Common myeloid progenitor, CD34-positive (primary cell): Measurements from ENCODE around the gene UBE3D.

Source experiments
- CTCF ChIA-PET: fragments of 350-600 bp; sonication (Branson Sonifier 250); formaldehyde crosslinking; loops from one replicate; lab custom pipeline; 2021; ENCODE audit warnings: antibody characterized with exemption; lab: Charles Lee
- POLR2A ChIA-PET: fragments of 350-600 bp; sonication (Branson Sonifier 250); formaldehyde crosslinking; loops from one replicate; lab custom pipeline; 2021; ENCODE audit warnings: antibody characterized with exemption; lab: Charles Lee
- DNase-seq, 3 donors: peaks; one replicate each; pipeline versions ENCODE4 v3.0.0 to v3.0.0-alpha.2; 2013
- H3K27ac ChIP-seq, 2 experiments: 1 replicate in 1 of 2; 2 replicates in 1 of 2; pipeline ENCODE4 v1.7.0; 2013; ENCODE audit warnings: inconsistent platforms in 2 of 2, low read length in 2 of 2, mild to moderate bottlenecking in 2 of 2, low read depth in 1 of 2, moderate library complexity in 1 of 2; ENCODE audit not compliant: severe bottlenecking in 2 of 2, insufficient read depth in 1 of 2, poor library complexity in 1 of 2
- H3K27me3 ChIP-seq, 5 experiments: replicated peaks in 2 of 5; 1 replicate in 3 of 5; 2 replicates in 2 of 5; pipeline versions ENCODE4 v1.6.1 to v1.7.0; 2013; ENCODE audit warnings: low read length in 4 of 5, mild to moderate bottlenecking in 2 of 5, moderate library complexity in 2 of 5, inconsistent platforms in 1 of 5; ENCODE audit not compliant: insufficient read depth in 5 of 5, control insufficient read depth in 4 of 5
- H3K36me3 ChIP-seq, 4 experiments: 1 replicate in 2 of 4; 2 replicates in 2 of 4; pipeline versions ENCODE4 v1.6.1 to v1.7.0; 2013; ENCODE audit warnings: low read length in 3 of 4, control low read depth in 1 of 4, mild to moderate bottlenecking in 1 of 4; ENCODE audit not compliant: control insufficient read depth in 4 of 4, insufficient read depth in 4 of 4
- H3K4me1 ChIP-seq, 4 experiments: 1 replicate in 3 of 4; 2 replicates in 1 of 4; pipeline versions ENCODE4 v1.6.1 to v1.7.1; 2013; ENCODE audit warnings: low read length in 3 of 4, mild to moderate bottlenecking in 3 of 4, control low read depth in 1 of 4, inconsistent platforms in 1 of 4, moderate library complexity in 1 of 4; ENCODE audit not compliant: control insufficient read depth in 4 of 4, insufficient read depth in 4 of 4; ENCODE audit errors: control extremely low read depth in 1 of 4
- H3K4me3 ChIP-seq, 7 experiments: 1 replicate in 4 of 7; 2 replicates in 3 of 7; pipeline versions ENCODE4 v1.5.1 to v1.7.0; 2013; ENCODE audit warnings: mild to moderate bottlenecking in 7 of 7, low read length in 6 of 7, moderate library complexity in 6 of 7, inconsistent platforms in 2 of 7, low read depth in 2 of 7, control low read depth in 1 of 7; ENCODE audit not compliant: insufficient read depth in 4 of 7, control insufficient read depth in 1 of 7; ENCODE audit errors: extremely low read depth in 1 of 7
- H3K9me3 ChIP-seq, 5 experiments: 1 replicate in 4 of 5; 2 replicates in 1 of 5; pipeline versions ENCODE4 v1.6.1 to v1.7.1; 2013; ENCODE audit warnings: low read length in 4 of 5, mild to moderate bottlenecking in 2 of 5, inconsistent platforms in 1 of 5, low read depth in 1 of 5, moderate library complexity in 1 of 5; ENCODE audit not compliant: control insufficient read depth in 4 of 5, insufficient read depth in 2 of 5; ENCODE audit errors: control extremely low read depth in 1 of 5
- WGBS: methylation state at CpG from one replicate; pipeline ENCODE4 v1.1.5; 2013; ENCODE audit not compliant: insufficient coverage; 5-methylcytosine and 5-hydroxymethylcytosine counted together

UBE3D gene

DNA sequence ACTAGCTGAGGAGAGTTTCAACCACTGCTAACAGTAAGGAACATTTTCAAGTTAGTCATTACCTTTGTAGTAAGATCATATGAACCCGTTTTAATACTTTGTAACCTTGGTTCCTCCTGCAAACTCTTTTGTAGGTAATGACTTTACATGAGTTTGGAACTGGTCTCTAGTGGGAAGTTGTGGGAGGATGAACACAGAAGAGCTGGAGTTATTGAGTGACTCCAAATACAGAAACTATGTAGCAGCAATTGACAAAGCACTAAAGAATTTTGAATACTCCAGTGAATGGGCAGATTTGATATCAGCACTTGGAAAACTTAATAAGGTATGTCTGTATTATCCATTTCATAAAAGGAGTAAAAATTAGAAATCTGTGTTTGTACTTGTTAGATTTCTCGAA, 31.1 kb upstream of the UBE3D start:
- CTCF ChIA-PET = no interaction called here
- 100% methylated on average over 1 of the region's 2 CpGs for WGBS
- no peaks in the 10 kb centered on the region for H3K9me3 ChIP-seq
- POLR2A ChIA-PET = no interaction called here
- H3K4me1 ChIP-seq = no peaks in the 10 kb centered on the region
- DNase-seq = no peak
- no peaks in the 10 kb centered on the region for H3K27me3 ChIP-seq
- H3K27ac ChIP-seq = no peak overlapping the region
- no peak overlapping the region for H3K4me3 ChIP-seq
- H3K36me3 ChIP-seq = peaks cover 2 to 11% (median 2%) of the 10 kb centered on the region in 4 experiments

DNA sequence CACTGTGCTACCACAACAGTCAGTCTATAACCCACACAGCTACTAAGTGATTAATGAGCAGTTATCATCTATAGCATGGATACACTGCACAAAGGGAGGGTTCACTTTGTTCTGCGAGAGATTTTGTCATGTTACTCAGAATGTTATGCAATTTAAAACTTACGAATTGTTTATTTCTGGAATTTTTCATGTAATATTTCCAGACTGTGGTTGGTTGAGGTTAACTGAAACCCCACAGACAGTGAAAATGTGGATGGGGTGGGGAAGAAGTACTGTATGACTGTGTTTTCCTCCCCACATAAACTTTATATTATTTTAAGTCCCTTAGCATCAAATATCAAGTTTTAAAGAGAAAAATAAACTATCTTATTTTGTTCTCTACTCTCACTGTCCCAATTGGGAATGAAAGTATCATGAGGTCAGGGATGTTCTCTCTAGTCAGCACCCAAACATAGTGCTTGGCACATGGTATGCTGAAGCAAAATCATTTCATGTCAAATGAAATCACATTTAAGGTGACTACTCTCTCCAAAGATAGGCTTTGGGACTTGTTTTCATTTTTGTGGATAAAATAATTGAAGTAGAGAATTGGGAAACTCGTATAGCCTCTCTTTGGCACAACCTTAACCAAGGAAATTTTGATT, 27.2 kb upstream of the UBE3D start:
- no peak overlapping the region for H3K4me3 ChIP-seq
- CTCF ChIA-PET = interaction anchor here (1.5 kb wide), 1 partner anchor 26 kb away, joined by 3 read pairs; no protein-coding TSS in a partner anchor
- POLR2A ChIA-PET = no interaction called here
- H3K27ac ChIP-seq = no peak overlapping the region
- 100% methylated on average over 2 of the region's 3 CpGs for WGBS
- H3K36me3 ChIP-seq = no peaks in the 10 kb centered on the region
- H3K4me1 ChIP-seq = no peaks in the 10 kb centered on the region
- H3K27me3 ChIP-seq = no peaks in the 10 kb centered on the region
- DNase-seq = no peak
- H3K9me3 ChIP-seq = no peaks in the 10 kb centered on the region

DNA sequence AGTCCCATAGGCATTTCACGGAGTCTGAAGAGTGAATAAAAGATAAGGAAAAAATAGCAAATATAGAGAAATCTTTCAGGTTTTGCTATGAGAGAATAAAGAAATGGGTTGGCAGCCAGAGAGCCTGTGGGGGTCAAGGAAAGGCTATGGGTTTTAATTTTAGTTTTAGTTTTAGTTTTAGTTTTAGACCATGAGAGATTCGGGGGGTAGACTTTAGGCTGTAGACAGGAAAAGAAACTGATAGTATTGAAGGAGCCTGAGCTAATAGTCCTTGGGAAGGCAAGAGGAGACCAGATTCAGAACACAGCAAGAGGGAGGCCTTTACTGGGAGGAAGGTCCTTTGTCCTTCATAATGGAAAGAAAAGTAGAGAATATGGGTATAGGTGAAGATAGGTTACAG, 21.1 kb upstream of the UBE3D start:
- Histone ChIP-seq H3K4me1 (no peaks in the 10 kb centered on the region), H3K4me3 (no peak overlapping the region), H3K9me3 (no peaks in the 10 kb centered on the region), H3K27me3 (no peaks in the 10 kb centered on the region), H3K36me3 (no peaks in the 10 kb centered on the region), H3K27ac (no peak overlapping the region)
- CTCF ChIA-PET = no interaction called here
- POLR2A ChIA-PET = no interaction called here
- DNase-seq = no peak
- 100% methylated on average over 2 of the region's 2 CpGs for WGBS

- WGBS = no CpG with 5 or more reads among the region's 1 CpG
- POLR2A ChIA-PET = no interaction called here
Observed at GRCh38 chr6:83083476-83083875, 17.8 kb upstream of the UBE3D start.

DNA sequence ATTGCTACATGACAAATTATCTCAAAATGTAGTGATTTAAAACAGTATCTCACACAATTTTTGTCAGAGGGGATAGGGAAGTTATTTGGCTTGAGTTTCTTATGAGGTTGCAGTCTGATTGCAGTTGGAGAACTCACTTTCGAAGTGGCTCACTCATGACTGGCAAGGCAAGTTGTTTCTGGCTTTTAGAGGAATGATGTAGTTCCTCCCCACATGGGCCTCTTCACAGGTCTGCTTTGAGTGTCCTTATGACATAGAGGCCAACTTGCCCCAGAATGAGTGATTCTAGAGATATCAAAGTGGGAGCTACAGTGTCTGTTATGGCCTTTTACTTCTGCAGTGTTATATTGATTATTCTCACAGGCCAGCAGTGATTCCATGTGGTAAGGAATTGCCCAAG, 8.0 kb upstream of the UBE3D start:
- 93% methylated on average over 1 of the region's 1 CpG for WGBS
- ChIA-PET POLR2A (no interaction called here), CTCF (interaction anchor here (3.0 kb wide), 1 partner anchor 8 kb away, joined by 15 read pairs; the partner anchor contains the start of gene UBE3D)
- DNase-seq = no peak
- Histone ChIP-seq H3K36me3 (peaks cover 0 to 4% (median 0%) of the 10 kb centered on the region in 4 experiments), H3K9me3 (no peaks in the 10 kb centered on the region), H3K4me1 (peaks cover 0 to 18% (median 11%) of the 10 kb centered on the region in 4 experiments), H3K27me3 (no peaks in the 10 kb centered on the region), H3K4me3 (no peak overlapping the region), H3K27ac (no peak overlapping the region)

More at GRCh38 chr6:83083476-83083875, 17.8 kb upstream of the UBE3D start:
- Histone ChIP-seq H3K36me3 (no peaks in the 10 kb centered on the region), H3K27me3 (no peaks in the 10 kb centered on the region), H3K9me3 (no peaks in the 10 kb centered on the region), H3K4me1 (no peaks in the 10 kb centered on the region), H3K27ac (no peak overlapping the region), H3K4me3 (no peak overlapping the region)
- CTCF ChIA-PET = interaction anchor here (1.8 kb wide), 1 partner anchor 16 kb away, joined by 7 read pairs; the partner anchor contains the start of gene DOP1A
- DNase-seq = no peak

DNA sequence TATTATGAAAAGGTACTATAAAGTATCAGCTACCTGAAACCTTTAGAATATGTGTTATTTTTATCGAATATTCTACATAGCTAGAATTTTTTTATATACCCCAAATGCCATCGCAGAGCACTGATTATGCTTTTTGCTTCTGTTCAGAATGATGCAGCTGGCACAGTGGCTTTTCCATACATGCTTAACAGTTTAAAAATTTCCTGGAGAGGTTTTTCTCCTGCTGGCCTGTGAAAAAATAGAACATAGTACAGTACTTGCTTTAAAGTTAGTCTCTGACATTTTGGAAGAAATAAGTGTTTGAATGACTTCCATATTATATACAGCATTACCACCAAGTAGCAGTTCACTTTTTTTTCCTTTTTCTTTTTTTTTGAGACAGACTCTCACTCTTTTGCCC, 7.1 kb upstream of the UBE3D start:
- ChIA-PET POLR2A (no interaction called here), CTCF (interaction anchor here (1.3 kb wide), 1 partner anchor 26 kb away, joined by 3 read pairs; no protein-coding TSS in a partner anchor)
- Histone ChIP-seq H3K27ac (no peak overlapping the region), H3K9me3 (no peaks in the 10 kb centered on the region), H3K27me3 (no peaks in the 10 kb centered on the region), H3K4me1 (peaks cover 3 to 25% (median 17%) of the 10 kb centered on the region in 4 experiments), H3K4me3 (no peak overlapping the region), H3K36me3 (peaks cover 0 to 4% (median 0%) of the 10 kb centered on the region in 4 experiments)
- no peak for DNase-seq
- WGBS = no CpG with 5 or more reads among the region's 2 CpGs

GRCh38 chr6:83071707-83072106, 6.1 kb upstream of the UBE3D start:
- Histone ChIP-seq H3K4me3 (no peak overlapping the region), H3K27ac (no peak overlapping the region), H3K4me1 (peaks cover 3 to 25% (median 17%) of the 10 kb centered on the region in 4 experiments), H3K27me3 (no peaks in the 10 kb centered on the region), H3K36me3 (peaks cover 0 to 4% (median 0%) of the 10 kb centered on the region in 4 experiments), H3K9me3 (no peaks in the 10 kb centered on the region)
- POLR2A ChIA-PET = no interaction called here
- CTCF ChIA-PET = interaction anchor here (1.3 kb wide), 1 partner anchor 27 kb away, joined by 3 read pairs; no protein-coding TSS in a partner anchor
- DNase-seq = no peak
- no CpG with 5 or more reads among the region's 1 CpG for WGBS
